ENCODE results near the gene TAGLN. TPM values are rescaled to one million over a fixed set of nuclear protein-coding genes. Genes with fewer than 3 reads are reported as not detected.

The TAGLN gene
- total and polyA plus RNA-seq, 2 of the 8 experiments (the other 6 are each of a cell fraction or from before 2014, with no cell fraction given) = 140 to 300 TPM

DNA sequence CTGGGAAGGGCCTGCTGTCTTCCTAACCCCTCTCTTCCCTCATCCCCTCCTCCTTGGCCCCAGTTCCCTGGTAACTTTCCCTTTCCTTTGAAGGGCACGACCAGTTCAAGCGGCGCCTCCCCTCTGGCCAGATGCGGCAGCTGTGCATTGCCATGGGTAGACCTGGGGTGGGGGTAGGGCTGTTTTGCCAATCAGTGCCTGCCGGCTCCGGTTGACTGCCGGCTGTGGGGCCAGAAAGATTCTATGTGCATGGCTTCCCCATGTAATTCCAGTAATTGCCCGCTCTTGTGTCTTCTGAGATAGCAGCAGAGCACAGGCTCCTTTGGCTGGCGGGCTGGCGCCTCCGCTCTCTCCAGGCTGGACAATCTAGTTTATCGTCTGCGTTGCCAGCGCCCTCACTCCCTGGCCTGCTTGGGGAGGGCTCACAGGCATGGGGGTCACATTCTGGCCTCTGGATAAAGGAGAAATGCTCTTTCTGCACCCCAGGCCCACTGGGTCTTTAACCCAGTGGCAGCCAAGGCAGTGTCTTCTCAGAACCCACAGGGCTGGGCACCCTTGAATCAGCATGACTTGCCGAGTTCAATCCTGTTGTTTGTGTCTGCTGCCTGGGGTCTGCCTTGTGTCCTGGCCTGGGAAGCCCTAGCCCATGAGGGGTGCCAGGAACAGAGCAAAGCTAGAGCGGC lies 11.2 kb upstream of the TAGLN start:
- H2BK12ac ChIP-seq (ENCODE audit: low read depth, low read length) = no peak overlapping the region
- peaks cover 0 to 11% (median 3%) of the 10 kb centered on the region in 4 experiments; a peak in 3 of 8 replicates for H3K36me3 ChIP-seq (ENCODE audit: control insufficient read depth in 2 of 4, insufficient read depth in 4 of 4, low read length in 3 of 4)
- no peak for FAIRE-seq
- no peak overlapping the region for H2BK15ac ChIP-seq (ENCODE audit: low read length)
- DNase-seq (ENCODE audit: low read depth in 1 of 2, low spot score in 2 of 2) = no peak
- H3K9ac ChIP-seq (replicated peaks in 1 of 4; ENCODE audit: extremely low read depth in 1 of 4, low read depth in 3 of 4, low read length in 3 of 4) = no peak overlapping the region
- H3K4me2 ChIP-seq (ENCODE audit: insufficient read depth in 1 of 2, low read depth in 2 of 2, low read length in 2 of 2) = no peak overlapping the region
- WGBS, 2 experiments (ENCODE audit: extremely low coverage in 1 of 2, insufficient coverage in 1 of 2, insufficient read length in 1 of 2, insufficient replicate concordance in 2 of 2, low coverage in 1 of 2, low lambda C conversion rate in 2 of 2, missing lambda C conversion rate in 1 of 2) = 95% methylated on average over 16 of the region's 16 CpGs; no CpG with 5 or more reads in 1 of the 2 experiments
- H2BK120ac ChIP-seq (replicated peaks; ENCODE audit: low read depth, low read length) = no peak overlapping the region
- H4K20me1 ChIP-seq (replicated peaks in 1 of 2; ENCODE audit: control insufficient read depth in 1 of 2, insufficient read depth in 2 of 2, low read length in 2 of 2) = peaks cover 0 to 2% of the 10 kb centered on the region in 2 experiments
- no peak overlapping the region for H3K23ac ChIP-seq (ENCODE audit: insufficient read length)
- H2BK5ac ChIP-seq (ENCODE audit: low read depth, low read length) = no peak overlapping the region
- H3K18ac ChIP-seq (ENCODE audit: extremely low read depth, low read length) = no peak overlapping the region
- peak overlapping the region; percentile 51; the same call in 1 of the 2 replicates for H4K8ac ChIP-seq (ENCODE audit: extremely low read depth, insufficient read depth, low read length)
- H3K79me1 ChIP-seq (ENCODE audit: low read depth, low read length) = no peaks in the 10 kb centered on the region
- H3K56ac ChIP-seq (replicated peaks; ENCODE audit: insufficient read length, low read depth, low read length) = no peak overlapping the region
- no peak overlapping the region for H2AK5ac ChIP-seq (ENCODE audit: low read depth, low read length)
- H3K27ac ChIP-seq (ENCODE audit: low read depth, low read length) = no peak overlapping the region
- H3K4ac ChIP-seq (replicated peaks; ENCODE audit: insufficient read length, low read depth, low read length) = no peak overlapping the region
- H4K91ac ChIP-seq (replicated peaks; ENCODE audit: insufficient read length, low read length) = no peak overlapping the region
- H3K14ac ChIP-seq (ENCODE audit: insufficient read length) = no peak overlapping the region
- no peaks in the 10 kb centered on the region for H3K23me2 ChIP-seq (ENCODE audit: low read depth, low read length)
- POLR2A ChIA-PET (ENCODE audit: partially characterized antibody) = interaction anchor here (1.5 to 12.6 kb wide), 2 partner anchors 14 to 35 kb away, joined by 4 to 153 read pairs; partner anchors contain the start of gene TAGLN
- CTCF ChIA-PET (ENCODE audit: partially characterized antibody) = interaction anchor here (13.4 to 18.7 kb wide), 3 partner anchors 11 to 36 kb away, joined by 249 to 449 read pairs (median 359); partner anchors contain the start of genes PCSK7, RNF214 and TAGLN
- H2AFZ ChIP-seq (ENCODE audit: low read length) = no peak overlapping the region
- H3K9me3 ChIP-seq (ENCODE audit: insufficient read depth in 2 of 2, low read depth in 1 of 2, low read length in 1 of 2) = no peaks in the 10 kb centered on the region
- no peaks in the 10 kb centered on the region for H3K4me1 ChIP-seq (replicated peaks in 1 of 4; ENCODE audit: control insufficient read depth in 3 of 4, insufficient read depth in 4 of 4, low read length in 3 of 4)
- no peaks in the 10 kb centered on the region for H3K27me3 ChIP-seq (replicated peaks in 1 of 4; ENCODE audit: control insufficient read depth in 3 of 4, extremely low read depth in 1 of 4, insufficient read depth in 3 of 4, low read length in 3 of 4)
- H3K4me3 ChIP-seq (ENCODE audit: extremely low read depth in 1 of 4, insufficient read depth in 2 of 4, low read depth in 3 of 4, low read length in 4 of 4) = no peak overlapping the region
- no peak overlapping the region for H2BK20ac ChIP-seq (ENCODE audit: low read length)
- H4K5ac ChIP-seq (ENCODE audit: insufficient read length, low read depth, low read length) = no peak overlapping the region
- H3K79me2 ChIP-seq (ENCODE audit: control insufficient read depth in 1 of 2, insufficient read depth in 2 of 2, low read length in 2 of 2) = no peaks in the 10 kb centered on the region
- TF ChIP-seq POLR2A (IDR thresholded peaks at IDR 0.05; ENCODE audit: control extremely low read depth in 1 of 2, low read depth in 2 of 2, low read length in 2 of 2) = no peak
- TF ChIP-seq RXRA (IDR thresholded peaks at IDR 0.05; ENCODE audit: insufficient read depth, low read depth, low read length) = no peak
- no peak for TF ChIP-seq EP300 (IDR thresholded peaks at IDR 0.05; ENCODE audit: borderline replicate concordance in 1 of 2, low read depth in 2 of 2, low read length in 2 of 2)
- no peak for TF ChIP-seq RFX5 (IDR thresholded peaks at IDR 0.05; ENCODE audit: borderline replicate concordance, low read depth, low read length)
- no peak for TF ChIP-seq TEAD4 (IDR thresholded peaks at IDR 0.05; ENCODE audit: low read depth, low read length)
- TF ChIP-seq SIX5 (IDR thresholded peaks at IDR 0.05; ENCODE audit: low read depth, low read length) = no peak
- no peak for TF ChIP-seq TBP (IDR thresholded peaks at IDR 0.05; ENCODE audit: low read depth, low read length)
- no peak for TF ChIP-seq GABPA (IDR thresholded peaks at IDR 0.05; ENCODE audit: borderline replicate concordance, insufficient read depth, low read length)
- no peak for TF ChIP-seq SP4 (IDR thresholded peaks at IDR 0.05; ENCODE audit: low read length)
- no peak for TF ChIP-seq EZH2 (IDR thresholded peaks at IDR 0.05; ENCODE audit: low read depth, low read length, severe bottlenecking)
- no peak for TF ChIP-seq SRF (IDR thresholded peaks at IDR 0.05; ENCODE audit: low read depth, low read length)
